Urinary bladder (tissue), 4 donors: Measurements from ENCODE around the gene TBC1D9B. TPM values are rescaled to one million over a fixed set of nuclear protein-coding genes. Genes with fewer than 3 reads are reported as not detected.

Experiments
- DNase-seq: peaks from one replicate; pipeline ENCODE4 v3.0.0-alpha.2; 2015; ENCODE audit errors: extremely low spot score
- H3K27ac ChIP-seq: one replicate; pipeline ENCODE4 v1.5.1; 2013; ENCODE audit warnings: low read depth, mild to moderate bottlenecking, moderate library complexity
- H3K36me3 ChIP-seq: one replicate; pipeline ENCODE4 v1.6.1; 2013; ENCODE audit warnings: mild to moderate bottlenecking, moderate library complexity; ENCODE audit not compliant: insufficient read depth
- H3K4me1 ChIP-seq: one replicate; pipeline ENCODE4 v1.6.1; 2013; ENCODE audit warnings: mild to moderate bottlenecking, moderate library complexity; ENCODE audit not compliant: insufficient read depth
- H3K4me3 ChIP-seq: one replicate; pipeline ENCODE4 v1.5.1; 2013; ENCODE audit warnings: low read depth, low read length
- WGBS: extraction: QIAGEN DNeasy Blood & Tissue Kit; methylation state at CpG from one replicate; pipeline ENCODE4 v1.1.7; 2013; 5-methylcytosine and 5-hydroxymethylcytosine counted together
- polyA plus RNA-seq: library from polyadenylated mRNA; stranded (reverse); fragments of 200-250 nt; gene quantifications from one replicate; pipeline ENCODE4 v1.2.3, GENCODE V29; 2013
- total RNA-seq: library from RNA; depleted of rRNA; stranded (reverse); fragments of >200 nt; gene quantifications from one replicate; pipeline ENCODE4 v1.2.3, GENCODE V29; 2014
- donor health status: healthy with polysubstance abuse.
- donor health status: healthy.

The TBC1D9B gene
- 46.4 TPM for total RNA-seq
- polyA plus RNA-seq, result 74.1 TPM

DNA sequence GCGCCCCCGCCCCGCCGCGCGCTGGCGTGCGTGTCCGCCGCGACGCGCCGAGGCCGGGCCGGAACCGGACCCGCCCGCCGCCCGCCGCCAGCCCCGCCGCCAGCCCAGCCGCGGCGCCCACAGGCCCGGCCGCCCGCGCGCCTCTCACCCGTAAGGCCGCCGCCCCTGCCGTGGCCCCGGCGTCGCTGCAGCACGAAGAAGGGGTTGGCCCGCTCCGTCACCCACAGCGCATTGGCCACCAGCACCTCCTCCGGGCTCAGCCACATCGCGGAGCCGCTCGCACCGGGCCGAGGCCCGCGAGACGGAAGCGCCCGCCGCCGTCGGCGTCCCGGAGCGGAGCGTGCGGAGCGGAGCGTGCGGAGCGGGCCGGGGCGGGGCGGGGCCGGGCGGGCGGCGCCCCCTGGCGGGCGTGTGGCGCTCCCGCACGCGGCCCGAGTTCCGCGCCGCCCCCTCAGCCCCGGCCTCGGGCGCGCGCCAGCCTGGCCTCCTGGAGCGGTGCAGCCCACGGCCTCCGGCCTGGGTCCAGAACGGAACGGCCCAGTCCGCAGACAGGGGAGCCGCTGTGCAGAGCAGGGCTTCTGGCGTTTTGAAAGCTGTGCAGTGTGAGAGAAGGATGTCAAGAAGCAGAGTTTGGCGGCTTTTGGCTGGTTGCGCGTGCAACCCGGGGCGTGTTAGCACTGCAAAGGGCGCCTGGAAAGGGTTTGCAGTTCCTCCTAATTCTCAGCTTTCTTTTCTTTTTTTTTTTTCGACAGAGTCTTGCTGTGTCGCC, at the start of gene TBC1D9B:
Gene TBC1D9B (minus strand): TSS at position 342 of the 769 bp plus-strand sequence. CDS start 76 bp downstream, at position 266.
- no peaks in the 10 kb centered on the region for H3K4me1 ChIP-seq
- peak within 1 kb of the TSS; percentile 69 for H3K27ac ChIP-seq
- no peaks in the 10 kb centered on the region for H3K36me3 ChIP-seq
- DNase-seq, result peak; percentile 20
- 1% methylated on average over 103 of the region's 105 CpGs for WGBS
- H3K4me3 ChIP-seq, result peak within 1 kb of the TSS; percentile 93

DNA sequence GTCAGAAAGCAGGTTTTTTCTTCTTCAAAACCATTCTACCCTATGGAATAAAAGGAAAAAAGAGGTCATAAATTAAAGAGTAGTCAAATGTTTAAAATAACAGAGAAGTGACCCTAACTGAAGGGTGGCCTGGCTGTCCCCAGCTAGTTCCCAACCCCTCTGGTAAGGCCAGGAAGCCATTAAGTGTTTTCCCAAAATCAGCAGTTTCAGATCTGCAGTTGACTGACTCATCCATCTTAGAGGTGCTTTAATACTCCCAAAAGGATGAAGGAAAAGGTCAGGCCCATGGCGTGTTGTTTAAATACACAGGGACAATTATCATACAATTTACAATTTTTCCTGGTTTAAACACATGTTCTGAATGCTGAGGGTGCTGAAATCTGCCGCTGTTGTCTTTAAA, 47.9 kb upstream of the TBC1D9B start:
- Histone ChIP-seq H3K4me3 (no peak overlapping the region), H3K36me3 (peaks cover 4% of the 10 kb centered on the region), H3K27ac (no peak overlapping the region), H3K4me1 (no peaks in the 10 kb centered on the region)
- 85% methylated on average over 2 of the region's 2 CpGs for WGBS
- no peak for DNase-seq

DNA sequence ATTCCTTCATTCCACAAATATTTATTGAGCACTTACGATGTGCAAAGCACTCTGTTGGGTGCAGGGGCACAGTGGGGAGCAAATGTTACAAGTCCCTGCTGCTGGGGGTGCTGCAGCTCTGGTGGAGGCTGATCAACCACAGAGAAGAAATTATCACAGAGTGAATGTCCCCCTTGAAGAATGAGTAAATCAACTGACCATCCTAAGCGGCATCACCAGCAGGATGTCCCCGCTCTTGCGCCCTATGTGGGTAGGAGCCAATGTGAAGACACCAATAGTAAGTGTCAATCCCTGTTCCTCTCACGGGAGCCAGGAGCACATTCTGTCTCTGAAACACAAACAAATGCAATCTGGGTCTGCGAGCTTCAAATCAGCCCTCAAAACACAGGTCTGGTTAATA, 47.4 kb upstream of the TBC1D9B start:
- no peak overlapping the region for H3K27ac ChIP-seq
- 85% methylated on average over 6 of the region's 6 CpGs for WGBS
- peaks cover 4% of the 10 kb centered on the region for H3K36me3 ChIP-seq
- DNase-seq, result no peak
- no peaks in the 10 kb centered on the region for H3K4me1 ChIP-seq
- no peak overlapping the region for H3K4me3 ChIP-seq

DNA sequence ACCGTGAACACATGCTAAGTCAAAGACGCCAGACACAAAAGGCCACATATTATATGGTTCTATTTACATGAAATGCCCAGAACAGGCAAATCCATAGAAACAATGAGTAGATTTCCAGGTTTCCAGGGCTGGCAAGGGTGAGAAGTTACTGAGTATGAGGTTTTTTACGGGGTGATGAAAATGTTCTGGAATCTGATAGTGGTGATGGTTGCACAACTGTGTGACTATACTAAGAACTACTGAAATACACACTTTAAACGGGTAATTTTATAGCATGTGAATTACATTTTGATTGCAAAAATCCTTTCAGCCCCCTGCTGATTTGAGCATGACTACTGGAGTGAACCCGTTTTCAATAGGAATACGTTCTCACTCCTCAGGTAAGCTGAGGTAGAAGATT, 46.7 kb upstream of the TBC1D9B start:
- peaks cover 4% of the 10 kb centered on the region for H3K36me3 ChIP-seq
- no peak overlapping the region for H3K4me3 ChIP-seq
- H3K27ac ChIP-seq, result no peak overlapping the region
- WGBS, result 81% methylated on average over 6 of the region's 6 CpGs
- DNase-seq, result no peak
- no peaks in the 10 kb centered on the region for H3K4me1 ChIP-seq

DNA sequence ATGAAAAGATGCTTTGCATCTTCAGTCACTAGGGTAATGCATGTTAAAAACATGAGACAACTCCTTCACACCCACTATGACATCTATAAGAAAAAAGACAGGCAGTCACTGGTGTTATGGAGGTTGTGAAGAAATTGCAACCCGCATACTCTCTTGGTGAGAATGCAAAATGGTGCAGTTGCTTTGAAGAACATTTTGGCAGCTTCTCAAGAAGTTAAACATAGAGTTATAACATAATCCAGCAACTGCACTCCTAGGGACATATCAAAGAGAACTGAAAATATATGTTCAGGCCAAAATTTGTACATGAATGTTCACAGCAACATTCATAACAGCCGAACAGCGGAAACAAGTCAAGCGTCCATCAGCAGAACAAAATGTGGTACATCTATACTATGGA, 46.3 kb upstream of the TBC1D9B start:
- no peak overlapping the region for H3K4me3 ChIP-seq
- no peaks in the 10 kb centered on the region for H3K4me1 ChIP-seq
- H3K36me3 ChIP-seq, result peaks cover 4% of the 10 kb centered on the region
- H3K27ac ChIP-seq, result no peak overlapping the region
- no peak for DNase-seq
- WGBS, result 89% methylated on average over 4 of the region's 4 CpGs

DNA sequence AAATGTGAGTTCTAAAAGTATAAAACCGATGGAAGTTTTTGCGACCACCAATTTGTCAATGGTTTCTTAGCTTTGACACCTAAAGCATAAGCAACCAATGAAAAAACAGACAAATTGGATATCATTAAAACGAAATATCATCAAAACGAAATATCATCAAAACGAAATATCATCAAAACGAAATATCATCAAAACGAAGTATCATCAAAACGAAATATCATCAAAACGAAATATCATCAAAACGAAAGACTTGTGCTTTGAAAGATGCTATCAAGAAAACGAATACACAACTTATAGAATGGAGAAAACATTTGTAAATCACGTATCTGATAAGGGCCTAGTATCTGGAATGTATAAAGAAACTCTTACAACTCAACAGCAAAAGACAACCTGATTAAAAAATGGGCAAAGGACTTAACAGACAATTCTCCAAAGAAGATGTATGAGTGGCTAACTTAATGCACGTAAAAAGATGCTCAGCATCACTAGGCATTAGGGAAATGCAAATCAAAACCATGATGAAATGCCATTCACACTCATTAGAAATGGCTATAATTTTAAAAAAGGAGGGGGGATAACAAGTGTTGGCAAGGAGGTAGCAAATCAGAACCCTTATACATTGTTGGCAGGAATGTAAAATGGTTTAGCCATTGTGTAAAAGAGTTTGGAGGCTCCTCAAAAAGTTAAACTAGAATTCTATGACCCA, 29.4 kb upstream of the TBC1D9B start:
- H3K36me3 ChIP-seq, result no peaks in the 10 kb centered on the region
- no peak overlapping the region for H3K27ac ChIP-seq
- 94% methylated on average over 13 of the region's 13 CpGs for WGBS
- no peaks in the 10 kb centered on the region for H3K4me1 ChIP-seq
- no peak overlapping the region for H3K4me3 ChIP-seq
- no peak for DNase-seq

DNA sequence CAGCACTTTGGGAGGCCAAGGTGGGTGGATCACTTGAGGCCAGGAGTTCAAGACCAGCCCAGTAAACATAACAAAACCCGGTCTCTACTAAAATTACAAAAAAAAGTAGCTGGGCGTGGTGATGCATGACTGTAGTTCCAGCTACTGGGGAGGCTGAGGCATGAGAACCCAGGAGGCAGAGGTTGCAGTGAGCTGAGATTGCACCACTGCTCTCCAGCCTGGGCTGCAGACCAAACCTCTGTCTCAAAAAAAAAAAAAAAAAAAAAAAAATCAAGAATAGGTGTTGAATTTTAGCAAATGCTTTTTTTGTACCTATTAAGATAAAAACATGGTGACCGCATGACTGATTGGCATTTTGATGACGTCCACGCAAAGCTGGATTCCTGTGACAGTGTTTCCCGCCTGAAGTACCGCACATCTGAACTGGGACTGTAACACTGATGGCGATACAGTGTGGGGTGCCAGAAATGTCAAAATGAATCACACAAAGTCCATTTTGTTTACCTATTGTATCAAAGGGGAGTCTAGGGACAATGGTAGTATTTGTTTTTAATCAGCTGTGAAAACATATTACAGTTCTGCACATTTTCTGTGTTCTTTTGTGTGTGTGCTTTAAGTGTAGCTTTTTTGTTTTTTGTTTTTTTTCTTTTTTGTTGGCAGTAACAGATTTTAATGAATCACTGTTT, 23.2 kb upstream of the TBC1D9B start:
- H3K4me3 ChIP-seq, result no peak overlapping the region
- H3K4me1 ChIP-seq, result no peaks in the 10 kb centered on the region
- no peaks in the 10 kb centered on the region for H3K36me3 ChIP-seq
- DNase-seq, result no peak
- H3K27ac ChIP-seq, result no peak overlapping the region
- 89% methylated on average over 8 of the region's 8 CpGs for WGBS

DNA sequence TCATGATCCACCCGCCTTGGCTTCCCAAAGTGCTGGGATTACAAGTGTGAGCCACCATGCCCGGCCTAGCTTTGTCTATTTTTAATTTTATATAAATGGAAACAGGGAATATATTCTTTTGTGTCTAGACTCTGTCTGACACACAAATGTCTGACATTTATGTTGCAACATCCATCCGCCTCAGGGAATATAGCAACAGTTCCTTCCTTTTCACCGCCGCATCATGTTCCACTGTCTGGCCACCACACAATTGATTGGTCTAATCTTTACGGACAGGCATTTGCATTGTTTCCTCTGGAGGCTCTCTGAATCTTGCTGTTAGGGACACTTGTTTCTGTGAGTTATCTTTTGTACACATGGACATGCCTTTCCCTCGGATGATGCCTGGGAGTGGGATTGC, 20.1 kb upstream of the TBC1D9B start:
- 89% methylated on average over 7 of the region's 7 CpGs for WGBS
- DNase-seq, result no peak
- Histone ChIP-seq H3K4me1 (no peaks in the 10 kb centered on the region), H3K27ac (no peak overlapping the region), H3K4me3 (no peak overlapping the region), H3K36me3 (no peaks in the 10 kb centered on the region)

DNA sequence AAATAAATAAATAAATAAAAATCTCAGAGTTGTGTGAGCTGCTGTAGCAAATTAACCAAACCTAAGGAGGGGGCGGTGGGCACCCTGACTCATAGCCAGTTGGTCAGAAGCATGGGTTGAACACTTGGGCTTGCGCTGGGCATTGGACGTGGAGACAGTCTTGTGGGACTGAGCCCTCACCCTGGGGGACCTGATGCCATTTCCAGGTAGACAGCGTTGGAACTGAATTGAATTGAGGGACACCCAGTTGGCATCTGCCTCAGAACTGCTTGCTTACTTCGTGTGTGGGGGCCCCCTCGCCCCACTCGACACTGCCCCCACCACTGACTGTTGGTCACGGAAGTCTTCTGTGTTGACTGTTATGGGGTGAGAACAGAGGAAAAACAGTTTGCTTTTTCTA, 19.0 kb upstream of the TBC1D9B start:
- 73% methylated on average over 8 of the region's 8 CpGs for WGBS
- H3K36me3 ChIP-seq, result no peaks in the 10 kb centered on the region
- H3K4me1 ChIP-seq, result no peaks in the 10 kb centered on the region
- H3K4me3 ChIP-seq, result no peak overlapping the region
- no peak overlapping the region for H3K27ac ChIP-seq
- no peak for DNase-seq

DNA sequence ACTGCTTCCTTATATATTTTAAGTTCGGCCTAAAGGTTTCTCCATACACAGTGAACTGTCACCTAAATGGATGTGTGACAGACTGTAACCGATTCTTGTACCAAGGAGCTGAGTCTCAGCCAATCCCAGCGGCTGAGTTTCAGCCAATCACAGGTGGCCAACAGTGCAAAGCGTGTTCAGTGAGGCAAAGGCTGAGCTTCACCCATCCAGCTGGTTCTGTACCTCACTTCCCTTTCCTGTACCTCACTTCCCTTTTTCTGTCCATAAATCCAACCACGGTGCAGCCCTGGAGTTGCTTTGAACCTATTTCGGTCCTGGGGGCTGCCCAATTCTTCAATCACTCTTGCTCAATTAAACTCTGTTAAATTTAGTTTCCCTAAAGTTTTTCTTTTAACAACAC, 15.7 kb upstream of the TBC1D9B start:
- DNase-seq, result no peak
- 85% methylated on average over 6 of the region's 6 CpGs for WGBS
- H3K27ac ChIP-seq, result no peak overlapping the region
- H3K36me3 ChIP-seq, result no peaks in the 10 kb centered on the region
- no peak overlapping the region for H3K4me3 ChIP-seq
- no peaks in the 10 kb centered on the region for H3K4me1 ChIP-seq

DNA sequence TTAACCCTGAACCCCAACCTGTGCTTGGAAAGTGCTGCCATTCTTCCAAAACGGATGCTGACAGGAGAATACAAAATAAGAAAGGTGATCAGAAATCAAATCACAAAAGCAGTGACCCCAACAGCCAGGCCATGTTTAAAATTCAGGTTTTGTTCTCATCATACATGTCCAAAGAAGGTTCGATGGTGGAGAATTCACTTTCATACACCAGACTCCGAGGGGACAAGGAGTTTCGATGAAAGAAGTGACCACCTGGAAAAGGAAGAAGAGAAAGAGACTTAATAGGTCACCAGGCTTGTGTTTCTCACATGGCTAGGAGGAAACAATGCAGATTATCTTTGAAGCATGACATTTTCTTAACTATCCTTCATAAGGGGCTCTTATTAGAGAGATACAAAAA, 12.5 kb upstream of the TBC1D9B start:
- no peak overlapping the region for H3K4me3 ChIP-seq
- no peaks in the 10 kb centered on the region for H3K36me3 ChIP-seq
- no peak overlapping the region for H3K27ac ChIP-seq
- 88% methylated on average over 4 of the region's 4 CpGs for WGBS
- no peak for DNase-seq
- no peaks in the 10 kb centered on the region for H3K4me1 ChIP-seq

DNA sequence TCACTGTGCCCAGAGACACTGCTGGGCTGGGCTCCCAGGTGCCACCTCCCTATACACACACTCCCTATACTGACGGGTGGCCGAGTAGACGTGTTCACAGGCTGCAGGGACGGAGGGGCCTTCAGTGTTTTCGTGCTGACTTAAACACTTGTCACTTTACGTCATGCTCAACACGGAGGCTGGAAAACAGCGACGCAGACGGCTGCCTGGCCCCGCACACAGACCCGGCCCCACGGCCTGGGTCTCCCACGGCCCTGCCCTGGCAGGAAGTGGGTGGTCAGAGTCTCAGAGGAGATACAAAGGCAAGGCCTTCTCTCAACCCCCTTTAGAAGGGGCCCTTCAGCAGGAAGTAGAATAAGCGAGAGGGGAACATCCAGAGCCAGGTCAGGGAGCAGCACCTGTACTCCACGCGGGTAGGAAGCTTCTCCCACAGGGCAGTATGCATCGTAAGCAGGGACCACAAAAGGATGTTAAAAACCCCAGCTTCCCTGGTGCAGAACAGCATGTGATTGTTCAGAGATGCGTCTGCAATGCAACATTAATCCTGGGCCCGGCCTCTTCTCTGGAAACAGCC, 11.9 kb upstream of the TBC1D9B start:
- Histone ChIP-seq H3K4me3 (no peak overlapping the region), H3K4me1 (no peaks in the 10 kb centered on the region), H3K27ac (no peak overlapping the region), H3K36me3 (no peaks in the 10 kb centered on the region)
- 89% methylated on average over 20 of the region's 20 CpGs for WGBS
- no peak for DNase-seq

DNA sequence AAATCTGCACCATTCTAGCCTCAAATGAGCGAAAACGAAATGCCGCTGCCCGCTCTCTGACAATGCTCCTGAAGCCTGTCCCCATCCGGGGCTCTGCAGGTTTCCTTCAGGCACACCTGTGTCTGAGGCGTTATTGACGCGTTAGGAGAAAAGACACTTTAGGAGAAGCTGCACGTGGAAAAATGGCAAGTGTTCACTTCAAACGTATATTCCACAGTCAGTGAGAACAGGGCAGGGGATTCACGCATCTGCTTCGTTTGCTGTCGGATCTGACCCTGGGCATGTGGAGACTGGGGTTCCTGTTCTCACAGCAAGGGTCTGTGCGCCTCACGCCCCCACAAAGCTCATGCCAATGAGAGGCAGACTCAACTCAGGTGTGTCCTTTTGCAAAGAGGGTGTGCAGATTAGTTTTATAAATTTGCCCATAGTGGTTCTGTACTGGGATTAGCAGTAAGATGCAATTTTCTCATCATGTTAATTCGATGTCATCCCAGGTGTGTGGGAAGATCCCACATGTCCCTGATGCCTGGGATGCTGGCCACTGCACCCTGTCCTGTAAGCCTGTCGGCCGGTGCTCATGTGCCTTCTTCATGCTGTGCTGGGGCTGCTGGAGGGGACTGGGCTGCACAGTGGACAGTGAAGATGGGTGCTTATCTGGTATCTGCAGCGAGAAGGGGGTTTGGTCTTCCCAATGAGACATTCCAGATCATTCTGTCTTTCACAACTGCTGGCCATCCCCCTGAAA, 11.2 kb upstream of the TBC1D9B start:
- Histone ChIP-seq H3K4me1 (no peaks in the 10 kb centered on the region), H3K4me3 (no peak overlapping the region), H3K27ac (no peak overlapping the region), H3K36me3 (no peaks in the 10 kb centered on the region)
- 95% methylated on average over 19 of the region's 19 CpGs for WGBS
- DNase-seq, result no peak
